ENCODE data around the gene ACTN2.
A peak's percentile ranks its signal among the peaks of the same experiment; 100 is the strongest.

ACTN2 gene

GRCh38 chr1:236702791-236703394 is 16.6 kb downstream of the ACTN2 start:
- Histone ChIP-seq H3K27ac (peak overlapping the region; percentile 39 to 63), H3K4me3 (no peak overlapping the region)
- DNase-seq (ENCODE audit: low spot score) = no peak
- no peak for TF ChIP-seq CTCF (IDR thresholded peaks at IDR 0.05)

- no peak for TF ChIP-seq CTCF (IDR thresholded peaks at IDR 0.05)
- Histone ChIP-seq H3K4me3 (no peak overlapping the region), H3K27ac (no peak overlapping the region)
- no peak for DNase-seq (ENCODE audit: low spot score)
Measured at GRCh38 chr1:236705771-236706170, 19.5 kb downstream of the ACTN2 start.

GRCh38 chr1:236706183-236706582 is 19.9 kb downstream of the ACTN2 start:
- TF ChIP-seq CTCF (IDR thresholded peaks at IDR 0.05) = no peak
- Histone ChIP-seq H3K27ac (peak overlapping the region in 1 of 2 donors; percentile 25), H3K4me3 (no peak overlapping the region)
- DNase-seq (ENCODE audit: low spot score) = no peak

GRCh38 chr1:236710328-236710892 is 24.1 kb downstream of the ACTN2 start:
- Histone ChIP-seq H3K27ac (no peak overlapping the region), H3K4me3 (no peak overlapping the region)
- no peak for TF ChIP-seq CTCF (IDR thresholded peaks at IDR 0.05)
- no peak for DNase-seq (ENCODE audit: low spot score)

- TF ChIP-seq CTCF (IDR thresholded peaks at IDR 0.05) = no peak
- no peak for DNase-seq (ENCODE audit: low spot score)
- Histone ChIP-seq H3K4me3 (no peak overlapping the region), H3K27ac (peak overlapping the region; percentile 54 to 75)
Measured at GRCh38 chr1:236716160-236716559, 29.9 kb downstream of the ACTN2 start.

GRCh38 chr1:236717811-236718210 is 31.5 kb downstream of the ACTN2 start:
- H3K27ac ChIP-seq = peak overlapping the region; percentile 65 to 75
- TF ChIP-seq CTCF (IDR thresholded peaks at IDR 0.05) = no peak
- no peak overlapping the region for H3K4me3 ChIP-seq
- no peak for DNase-seq (ENCODE audit: low spot score)

- Histone ChIP-seq H3K27ac (peak overlapping the region; percentile 75 to 76), H3K4me3 (no peak overlapping the region)
- no peak for TF ChIP-seq CTCF (IDR thresholded peaks at IDR 0.05)
- no peak for DNase-seq (ENCODE audit: low spot score)
Measured at GRCh38 chr1:236718328-236718727, 32.0 kb downstream of the ACTN2 start.

All from coronary artery (tissue), 2 donors.